Measurements from ENCODE around the gene NALCN.

DNA sequence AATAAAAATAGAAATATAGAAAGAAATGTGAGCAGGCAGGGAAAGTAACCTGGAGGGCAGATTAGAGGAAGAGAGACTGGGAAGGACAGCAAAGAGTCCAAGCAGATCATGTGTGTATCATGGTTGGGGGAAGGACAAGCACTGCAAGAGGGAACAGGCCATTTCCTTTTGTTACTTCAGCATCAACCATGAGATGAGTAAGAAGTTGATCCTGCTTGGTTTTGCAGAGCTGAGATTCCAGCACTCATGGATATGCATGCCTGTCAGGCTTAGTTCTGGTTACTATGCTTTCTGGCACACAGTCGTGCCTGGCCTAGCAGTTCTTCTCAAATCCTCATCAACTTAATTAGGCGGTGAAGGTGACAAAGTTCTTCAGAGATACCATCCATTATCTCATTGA, 18.1 kb downstream of the NALCN start:
- no peak for TF ChIP-seq POLR2A (IDR thresholded peaks at IDR 0.05)
- TF ChIP-seq, protein P1, sequence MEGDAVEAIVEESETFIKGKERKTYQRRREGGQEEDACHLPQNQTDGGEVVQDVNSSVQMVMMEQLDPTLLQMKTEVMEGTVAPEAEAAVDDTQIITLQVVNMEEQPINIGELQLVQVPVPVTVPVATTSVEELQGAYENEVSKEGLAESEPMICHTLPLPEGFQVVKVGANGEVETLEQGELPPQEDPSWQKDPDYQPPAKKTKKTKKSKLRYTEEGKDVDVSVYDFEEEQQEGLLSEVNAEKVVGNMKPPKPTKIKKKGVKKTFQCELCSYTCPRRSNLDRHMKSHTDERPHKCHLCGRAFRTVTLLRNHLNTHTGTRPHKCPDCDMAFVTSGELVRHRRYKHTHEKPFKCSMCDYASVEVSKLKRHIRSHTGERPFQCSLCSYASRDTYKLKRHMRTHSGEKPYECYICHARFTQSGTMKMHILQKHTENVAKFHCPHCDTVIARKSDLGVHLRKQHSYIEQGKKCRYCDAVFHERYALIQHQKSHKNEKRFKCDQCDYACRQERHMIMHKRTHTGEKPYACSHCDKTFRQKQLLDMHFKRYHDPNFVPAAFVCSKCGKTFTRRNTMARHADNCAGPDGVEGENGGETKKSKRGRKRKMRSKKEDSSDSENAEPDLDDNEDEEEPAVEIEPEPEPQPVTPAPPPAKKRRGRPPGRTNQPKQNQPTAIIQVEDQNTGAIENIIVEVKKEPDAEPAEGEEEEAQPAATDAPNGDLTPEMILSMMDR (IDR thresholded peaks at IDR 0.05), result no peak
- no peak for TF ChIP-seq POLR2AphosphoS5 (IDR thresholded peaks at IDR 0.05)
